Stimulated activated CD4-positive, alpha-beta T cell treated with anti-CD3 and anti-CD28 coated beads, Interleukin-12 subunit alpha, Interleukin-12 subunit beta, amount 100 ng/mL, for 24 hours (primary cell): Measurements from ENCODE around the gene MRPS35.
A peak's percentile ranks its signal among the peaks of the same experiment; 100 is the strongest.
"Not testable (repeated sequence)": the region's sequence is repeated elsewhere in the genome, so short reads cannot be mapped to it uniquely, and the experiment has no call there.

Experiments
- DNase-seq, 2 experiments: peaks; one replicate each; pipeline ENCODE4 v3.0.0-alpha.2; 2020; ENCODE audit warnings: low read depth in 2 of 2

The MRPS35 gene

GRCh38 chr12:27709212-27709931 is 1.3 kb upstream of the MRPS35 start:
- no peak for DNase-seq

GRCh38 chr12:27709932-27710591 is 570 bp upstream of the MRPS35 start:
- DNase-seq = no peak

GRCh38 chr12:27711317-27711682 is 668 bp downstream of the MRPS35 start:
- DNase-seq = peak in 1 of 2 experiments; percentile 12

- no peak for DNase-seq
These were observed 1.3 kb downstream of the MRPS35 start for GRCh38 chr12:27711967-27712366.

- no peak for DNase-seq
These were observed 12.6 kb downstream of the MRPS35 start for GRCh38 chr12:27723212-27723611.

GRCh38 chr12:27730097-27730588 is 19.5 kb downstream of the MRPS35 start:
- no peak for DNase-seq

- no peak for DNase-seq
These were observed 21.6 kb downstream of the MRPS35 start for GRCh38 chr12:27732281-27732680.

GRCh38 chr12:27733052-27733656 is 22.5 kb downstream of the MRPS35 start:
- DNase-seq = peak in 1 of 2 experiments; percentile 11

GRCh38 chr12:27733791-27734190 is 23.2 kb downstream of the MRPS35 start:
- no peak for DNase-seq

- not testable (repeated sequence) for DNase-seq
These were observed 23.7 kb downstream of the MRPS35 start for GRCh38 chr12:27734321-27734720.

- no peak for DNase-seq
These were observed 33.0 kb downstream of the MRPS35 start for GRCh38 chr12:27743601-27744000.

GRCh38 chr12:27745734-27746133 is 35.1 kb downstream of the MRPS35 start:
- DNase-seq = not testable (repeated sequence)

- DNase-seq = no peak
These were observed 36.6 kb downstream of the MRPS35 start for GRCh38 chr12:27747111-27747820.

- DNase-seq = no peak
These were observed 40.9 kb downstream of the MRPS35 start for GRCh38 chr12:27751386-27752047.

GRCh38 chr12:27754795-27755194 is 44.2 kb downstream of the MRPS35 start:
- DNase-seq = no peak

GRCh38 chr12:27756670-27757195 is 46.1 kb downstream of the MRPS35 start:
- DNase-seq = no peak

- DNase-seq = no peak
These were observed 52.1 kb downstream of the MRPS35 start for GRCh38 chr12:27762757-27763156.

- DNase-seq = no peak
These were observed 56.0 kb downstream of the MRPS35 start for GRCh38 chr12:27766587-27766986.

GRCh38 chr12:27769142-27769673 is 58.6 kb downstream of the MRPS35 start:
- no peak for DNase-seq

GRCh38 chr12:27771481-27772327 is 61.1 kb downstream of the MRPS35 start:
- DNase-seq = no peak
